GM12875 (cell line): ENCODE measurements around the gene TMEM190.

Source experiments
- H3K4me3 ChIP-seq: one replicate; pipeline ENCODE4 v1.5.1; 2011; ENCODE audit warnings: low read depth, low read length, control low read depth
- TF ChIP-seq, protein P1 (sequence below): IDR thresholded peaks from 2 replicates; pipeline ENCODE4 v1.5.1; 2011; ENCODE audit warnings: low read depth, mild to moderate bottlenecking, control low read depth, inconsistent platforms, low read length, moderate library complexity, borderline replicate concordance; ENCODE audit not compliant: insufficient read depth

The TMEM190 gene

DNA sequence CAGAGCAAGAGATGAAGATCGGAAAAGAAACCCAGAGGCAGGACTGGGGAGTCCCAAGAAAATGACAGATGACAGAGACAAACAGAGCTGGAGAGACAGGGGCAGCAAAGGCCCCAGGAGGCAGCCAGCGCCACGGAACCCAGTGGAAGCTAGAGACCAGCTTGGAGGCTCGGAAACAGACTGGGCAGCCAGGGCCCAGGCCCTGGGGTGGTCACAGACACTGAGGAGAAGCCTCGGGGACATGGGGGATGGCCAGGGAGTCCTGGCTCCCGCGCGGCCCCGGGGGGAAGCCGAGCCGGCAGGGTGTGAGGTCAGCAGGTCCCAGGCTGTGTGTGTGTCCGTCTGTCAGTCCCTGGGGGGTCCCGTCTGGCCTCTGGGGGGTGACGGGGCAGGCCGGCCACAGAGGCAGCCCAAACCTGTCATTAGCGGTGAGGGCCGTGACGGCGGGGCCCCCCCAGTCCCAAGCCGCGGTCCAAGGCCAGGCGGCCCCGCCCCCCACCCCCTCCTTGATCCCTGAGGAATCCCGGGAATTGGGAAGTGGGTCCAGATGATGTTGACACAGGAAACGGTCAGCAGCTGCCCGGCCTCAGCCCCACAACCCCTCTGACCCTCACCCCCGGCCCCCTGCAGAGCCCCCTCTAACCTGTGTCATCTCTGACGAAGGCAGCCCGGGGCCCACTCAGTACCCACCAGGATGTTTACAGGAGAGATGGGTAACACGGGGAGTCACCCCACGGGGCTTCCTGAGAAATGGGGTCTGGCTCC lies 2.5 kb upstream of the TMEM190 start:
- no peak overlapping the region for H3K4me3 ChIP-seq
- TF ChIP-seq, protein P1, sequence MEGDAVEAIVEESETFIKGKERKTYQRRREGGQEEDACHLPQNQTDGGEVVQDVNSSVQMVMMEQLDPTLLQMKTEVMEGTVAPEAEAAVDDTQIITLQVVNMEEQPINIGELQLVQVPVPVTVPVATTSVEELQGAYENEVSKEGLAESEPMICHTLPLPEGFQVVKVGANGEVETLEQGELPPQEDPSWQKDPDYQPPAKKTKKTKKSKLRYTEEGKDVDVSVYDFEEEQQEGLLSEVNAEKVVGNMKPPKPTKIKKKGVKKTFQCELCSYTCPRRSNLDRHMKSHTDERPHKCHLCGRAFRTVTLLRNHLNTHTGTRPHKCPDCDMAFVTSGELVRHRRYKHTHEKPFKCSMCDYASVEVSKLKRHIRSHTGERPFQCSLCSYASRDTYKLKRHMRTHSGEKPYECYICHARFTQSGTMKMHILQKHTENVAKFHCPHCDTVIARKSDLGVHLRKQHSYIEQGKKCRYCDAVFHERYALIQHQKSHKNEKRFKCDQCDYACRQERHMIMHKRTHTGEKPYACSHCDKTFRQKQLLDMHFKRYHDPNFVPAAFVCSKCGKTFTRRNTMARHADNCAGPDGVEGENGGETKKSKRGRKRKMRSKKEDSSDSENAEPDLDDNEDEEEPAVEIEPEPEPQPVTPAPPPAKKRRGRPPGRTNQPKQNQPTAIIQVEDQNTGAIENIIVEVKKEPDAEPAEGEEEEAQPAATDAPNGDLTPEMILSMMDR = no peak

- TF ChIP-seq, protein P1 = no peak
- H3K4me3 ChIP-seq = no peak overlapping the region
Observed at GRCh38 chr19:55377356-55378131, 918 bp downstream of the TMEM190 start.

DNA sequence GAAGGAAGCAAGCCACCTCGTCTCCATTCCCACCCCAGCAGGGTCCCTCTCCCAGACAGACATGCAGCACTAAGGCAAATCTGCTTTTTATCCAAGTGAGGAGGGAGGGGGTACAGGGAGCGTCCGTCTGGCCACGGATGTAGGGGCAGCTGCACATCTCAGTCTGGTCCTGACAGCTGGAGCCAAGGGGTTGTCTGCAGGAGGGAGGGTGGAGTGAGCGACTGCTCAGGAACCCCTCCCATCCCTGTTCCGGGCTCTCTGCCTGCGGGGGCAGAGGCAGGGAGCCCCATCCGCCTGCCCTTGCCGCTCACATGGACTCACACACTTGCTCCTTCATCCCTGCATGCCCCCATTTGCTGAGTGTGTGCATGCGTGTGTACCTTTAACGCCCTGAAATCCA lies 2.5 kb downstream of the TMEM190 start:
- TF ChIP-seq, protein P1 = no peak
- H3K4me3 ChIP-seq = no peak overlapping the region

GRCh38 chr19:55382013-55382412 lies 5.4 kb downstream of the TMEM190 start:
- TF ChIP-seq, protein P1 = no peak
- no peak overlapping the region for H3K4me3 ChIP-seq

DNA sequence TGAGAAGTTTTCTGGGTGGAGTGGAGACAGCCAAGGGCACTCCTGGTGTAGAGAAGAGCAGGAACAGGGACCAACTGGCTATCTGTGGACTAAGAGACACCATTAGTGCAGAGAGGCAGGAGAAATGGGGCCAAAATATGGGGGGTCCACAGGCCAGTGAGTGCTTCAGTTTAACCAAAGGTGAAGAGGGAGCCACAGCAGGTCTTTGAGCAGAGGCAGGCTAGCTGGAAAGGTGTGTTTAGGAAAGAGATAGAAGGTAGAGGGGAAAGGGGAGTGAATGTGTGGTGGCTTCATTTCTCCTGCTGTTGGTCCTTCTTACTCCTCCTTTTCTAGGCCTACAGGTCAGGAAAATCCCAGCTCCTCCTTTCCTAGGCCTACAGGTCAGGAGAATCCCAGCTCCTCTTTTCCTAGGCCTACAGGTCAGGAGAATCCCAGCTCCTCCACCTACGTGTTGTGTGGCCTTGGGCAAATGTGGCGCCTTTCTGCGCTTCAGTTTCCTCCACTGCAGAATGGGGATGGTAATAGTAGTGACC lies 6.0 kb downstream of the TMEM190 start:
- H3K4me3 ChIP-seq = peak overlapping the region; percentile 68
- TF ChIP-seq, protein P1 = no peak

- TF ChIP-seq, protein P1 = peak; percentile 37; the same call in 1 of the 2 replicates
- peak overlapping the region; percentile 99 for H3K4me3 ChIP-seq
Observed at GRCh38 chr19:55383279-55384130, 6.9 kb downstream of the TMEM190 start.
